Measurements from ENCODE around the gene SLC22A15.

SLC22A15 gene

GRCh38 chr1:116064616-116065015, 88.3 kb downstream of the SLC22A15 start:
- ATAC-seq = no peak
- TF ChIP-seq ZC3H10 (CRISPR knock-in tag; IDR thresholded peaks at IDR 0.05) (no peak), PATZ1 (CRISPR knock-in tag; IDR thresholded peaks at IDR 0.05; ENCODE audit: borderline replicate concordance) (no peak), TCF4 (CRISPR knock-in tag; IDR thresholded peaks at IDR 0.05; ENCODE audit: borderline replicate concordance) (no peak), ZNF565 (CRISPR knock-in tag; conservative IDR thresholded peaks at IDR 0.05; ENCODE audit: low read depth) (no peak), RARB (CRISPR knock-in tag; IDR thresholded peaks at IDR 0.05) (no peak), GLIS3 (CRISPR knock-in tag; IDR thresholded peaks at IDR 0.05) (no peak), ZNF8 (CRISPR knock-in tag; IDR thresholded peaks at IDR 0.05) (no peak), POU6F1 (CRISPR knock-in tag; IDR thresholded peaks at IDR 0.05; ENCODE audit: borderline replicate concordance, low read depth) (no peak), CSRNP3 (CRISPR knock-in tag; IDR thresholded peaks at IDR 0.05) (no peak), CSDC2 (CRISPR knock-in tag; IDR thresholded peaks at IDR 0.05) (no peak)

GRCh38 chr1:116066868-116067565, 90.7 kb downstream of the SLC22A15 start:
- TF ChIP-seq SNAI2 (CRISPR knock-in tag; IDR thresholded peaks at IDR 0.05) = no peak
- TF ChIP-seq ZNF70 (CRISPR knock-in tag; IDR thresholded peaks at IDR 0.05) = no peak
- no peak for TF ChIP-seq BACH2 (CRISPR knock-in tag; IDR thresholded peaks at IDR 0.05; ENCODE audit: borderline replicate concordance)
- TF ChIP-seq CREB5 (CRISPR knock-in tag; IDR thresholded peaks at IDR 0.05; ENCODE audit: low read depth) = no peak
- no peak for TF ChIP-seq ZNF8 (CRISPR knock-in tag; IDR thresholded peaks at IDR 0.05)
- no peak for TF ChIP-seq ARNTL (CRISPR knock-in tag; IDR thresholded peaks at IDR 0.05; ENCODE audit: borderline replicate concordance, low read depth)
- no peak for TF ChIP-seq ZFP3 (CRISPR knock-in tag; IDR thresholded peaks at IDR 0.05)
- no peak for TF ChIP-seq ZFP30 (CRISPR knock-in tag; IDR thresholded peaks at IDR 0.05)
- no peak for TF ChIP-seq POU6F1 (CRISPR knock-in tag; IDR thresholded peaks at IDR 0.05; ENCODE audit: borderline replicate concordance, low read depth)
- no peak for TF ChIP-seq TSHZ2 (CRISPR knock-in tag; IDR thresholded peaks at IDR 0.05)
- TF ChIP-seq ISL1 (CRISPR knock-in tag; IDR thresholded peaks at IDR 0.05) = no peak
- TF ChIP-seq GLIS3 (CRISPR knock-in tag; IDR thresholded peaks at IDR 0.05) = no peak
- TF ChIP-seq ZC3H10 (CRISPR knock-in tag; IDR thresholded peaks at IDR 0.05) = no peak
- TF ChIP-seq PPARA (CRISPR knock-in tag; IDR thresholded peaks at IDR 0.05; ENCODE audit: borderline replicate concordance) = no peak
- TF ChIP-seq OSR1 (CRISPR knock-in tag; IDR thresholded peaks at IDR 0.05) = no peak
- TF ChIP-seq ZNF565 (CRISPR knock-in tag; conservative IDR thresholded peaks at IDR 0.05; ENCODE audit: low read depth) = no peak
- no peak for TF ChIP-seq TCF4 (CRISPR knock-in tag; IDR thresholded peaks at IDR 0.05; ENCODE audit: borderline replicate concordance)
- no peak for TF ChIP-seq TOX (CRISPR knock-in tag; IDR thresholded peaks at IDR 0.05; ENCODE audit: borderline replicate concordance)
- TF ChIP-seq RARB (CRISPR knock-in tag; IDR thresholded peaks at IDR 0.05) = no peak
- ATAC-seq = no peak
